Ishikawa (cell line): ENCODE results near the gene TM9SF2.

Source experiments
- CREB1 ChIP-seq: IDR thresholded peaks from 2 replicates; pipeline ENCODE4 v1.6.1; 2012; ENCODE audit warnings: low read depth
- EP300 ChIP-seq: IDR thresholded peaks from 2 replicates; pipeline ENCODE4 v1.6.1; 2012; ENCODE audit warnings: borderline replicate concordance
- NFIC ChIP-seq: IDR thresholded peaks from 2 replicates; pipeline ENCODE4 v1.6.1; 2012
- TAF1 ChIP-seq: IDR thresholded peaks from 2 replicates; pipeline ENCODE4 v1.6.1; 2012; ENCODE audit warnings: low read depth, mild to moderate bottlenecking
- TEAD4 ChIP-seq: IDR thresholded peaks from 2 replicates; pipeline ENCODE4 v1.6.1; 2012
- ZBTB7A ChIP-seq: IDR thresholded peaks from 2 replicates; pipeline ENCODE4 v1.6.1; 2012; ENCODE audit warnings: low read depth
- TF ChIP-seq, protein P1 (sequence below): IDR thresholded peaks from 2 replicates; pipeline ENCODE4 v1.6.1; 2012

DNA sequence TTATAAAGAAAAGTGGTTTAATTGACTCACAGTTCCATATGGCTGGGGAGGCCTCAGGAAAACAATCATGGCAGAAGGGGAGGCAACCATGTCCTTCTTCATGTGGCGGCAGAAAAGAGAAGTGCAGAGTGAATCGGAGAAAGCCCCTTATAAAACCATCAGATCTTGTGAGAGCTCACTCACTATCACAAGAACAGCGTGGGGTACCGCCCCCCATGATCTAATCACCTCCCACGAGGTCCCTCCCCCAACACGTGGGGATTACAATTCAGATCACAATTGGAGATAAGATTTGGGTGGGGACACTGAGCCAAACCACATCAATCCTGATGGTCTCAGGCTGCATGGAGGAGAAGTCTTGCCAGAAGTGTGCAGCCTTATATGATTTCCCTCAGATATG lies 26.0 kb downstream of the TM9SF2 start:
- no peak for TF ChIP-seq NFIC
- TF ChIP-seq, protein P1, sequence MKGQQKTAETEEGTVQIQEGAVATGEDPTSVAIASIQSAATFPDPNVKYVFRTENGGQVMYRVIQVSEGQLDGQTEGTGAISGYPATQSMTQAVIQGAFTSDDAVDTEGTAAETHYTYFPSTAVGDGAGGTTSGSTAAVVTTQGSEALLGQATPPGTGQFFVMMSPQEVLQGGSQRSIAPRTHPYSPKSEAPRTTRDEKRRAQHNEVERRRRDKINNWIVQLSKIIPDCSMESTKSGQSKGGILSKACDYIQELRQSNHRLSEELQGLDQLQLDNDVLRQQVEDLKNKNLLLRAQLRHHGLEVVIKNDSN: no peak
- no peak for TF ChIP-seq TAF1
- TF ChIP-seq CREB1: no peak
- TF ChIP-seq ZBTB7A: no peak
- no peak for TF ChIP-seq EP300
- no peak for TF ChIP-seq TEAD4
